ENCODE results near the gene MYB.
"Not testable (repeated sequence)": the region's sequence is repeated elsewhere in the genome, so short reads cannot be mapped to it uniquely, and the experiment has no call there.

Gene MYB

DNA sequence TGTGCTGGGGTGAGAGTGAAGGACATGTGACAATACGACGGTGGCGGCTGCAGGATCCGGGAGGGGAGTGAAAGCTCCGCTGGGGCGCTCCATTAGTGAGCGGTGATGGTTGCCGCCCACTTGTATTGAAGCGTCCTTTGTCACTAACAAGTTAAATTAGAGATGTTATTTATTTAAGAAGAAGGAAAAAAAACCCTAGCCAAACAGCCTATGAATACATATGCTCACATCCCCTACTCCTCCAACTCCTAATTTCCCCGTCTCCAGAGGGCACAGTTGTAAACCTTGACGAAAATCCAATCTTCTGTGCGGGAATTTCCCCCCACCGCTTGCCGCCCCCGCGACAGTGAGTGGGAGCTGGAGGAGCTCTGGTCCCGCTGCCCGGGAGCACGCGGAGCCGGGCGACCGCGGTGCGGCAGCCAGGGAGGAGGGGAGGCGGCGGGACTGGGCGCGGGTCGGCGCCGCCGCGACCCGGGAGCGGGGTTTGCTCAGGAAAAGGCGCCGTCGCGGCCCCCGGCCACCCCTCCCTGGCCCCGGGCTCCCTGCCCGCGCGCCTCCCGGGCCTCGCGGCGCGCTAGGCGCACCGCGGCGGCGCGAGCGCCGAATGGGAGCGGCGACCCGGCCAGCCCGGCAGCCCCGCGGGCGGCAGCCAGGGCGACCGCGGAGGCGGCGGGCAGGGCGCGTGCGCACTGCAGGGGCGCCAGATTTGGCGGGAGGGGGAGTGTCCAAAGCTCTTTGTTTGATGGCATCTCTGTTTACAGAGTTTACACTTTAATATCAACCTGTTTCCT lies at the start of gene MYB:
TSS of gene MYB (plus strand) at position 767 of the 791 bp plus-strand sequence. CDS start 206 bp downstream, outside the sequence.
- peak in 1 of 2 donors; percentile 61 for DNase-seq (ENCODE audit: low read depth in 2 of 2)

DNA sequence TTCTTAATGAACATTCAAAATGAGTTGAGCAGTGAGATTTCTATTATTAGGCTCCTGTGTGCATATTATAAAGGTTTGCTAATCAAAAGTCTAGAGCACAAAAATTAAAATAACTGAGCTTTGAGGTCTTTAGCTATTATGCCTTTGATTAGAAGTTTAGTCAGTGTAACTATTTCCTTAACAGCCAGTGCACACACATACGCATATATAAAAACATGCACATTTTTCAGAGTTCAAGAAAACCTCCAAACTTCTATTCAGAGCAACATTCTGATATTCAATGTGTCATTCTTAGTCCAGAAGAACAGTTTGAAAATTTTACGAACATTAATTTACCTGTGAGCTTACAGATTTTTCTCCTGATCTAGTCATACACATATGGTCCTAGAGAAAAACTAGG lies 48.3 kb upstream of the MYB start:
- no peak for DNase-seq (ENCODE audit: low read depth in 2 of 2)

GRCh38 chr6:135135835-135136234 lies 45.3 kb upstream of the MYB start:
- DNase-seq (ENCODE audit: low read depth in 2 of 2) = no peak

- no peak for DNase-seq (ENCODE audit: low read depth in 2 of 2)
Observed at GRCh38 chr6:135137826-135138225, 43.3 kb upstream of the MYB start.

DNA sequence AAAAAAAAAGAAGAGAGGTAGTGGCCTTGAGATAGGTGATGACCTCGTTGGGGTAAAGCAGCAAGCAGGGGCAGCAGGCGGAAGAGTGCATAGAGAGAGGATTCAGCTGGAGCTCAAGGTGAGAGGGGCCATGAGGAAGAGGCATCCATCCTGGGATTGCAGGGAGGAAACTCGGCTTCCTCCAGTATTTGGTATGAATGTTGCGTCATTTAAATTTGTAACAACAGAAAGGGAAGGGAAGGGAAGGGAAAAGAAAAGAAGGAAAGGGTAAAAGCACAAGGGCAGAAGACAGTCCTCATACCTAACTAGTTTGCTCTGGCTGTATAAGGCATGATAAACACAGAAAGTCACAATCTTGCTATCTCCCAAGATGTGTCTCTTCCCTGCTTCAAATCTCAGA lies 39.9 kb upstream of the MYB start:
- no peak for DNase-seq (ENCODE audit: low read depth in 2 of 2)

- no peak for DNase-seq (ENCODE audit: low read depth in 2 of 2)
Observed at GRCh38 chr6:135141728-135142127, 39.4 kb upstream of the MYB start.

DNA sequence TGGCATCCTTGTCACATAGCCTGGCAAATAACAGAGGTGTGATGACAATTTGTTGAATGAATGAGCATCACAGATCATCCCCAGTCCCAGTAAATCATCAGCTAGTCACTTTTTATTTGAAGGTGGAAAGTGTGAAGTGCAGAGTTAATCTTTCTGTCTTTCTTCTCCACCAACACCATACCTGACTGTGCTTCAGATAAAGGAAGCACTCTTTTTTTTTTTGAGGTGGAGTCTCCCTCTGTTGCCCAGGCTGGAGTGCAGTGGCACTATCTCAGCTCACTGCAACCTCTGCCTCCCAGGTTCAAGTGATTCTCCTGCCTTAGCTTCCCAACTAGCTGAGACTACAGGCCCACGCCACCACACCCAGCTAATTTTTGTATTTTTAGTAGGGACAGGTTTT lies 38.9 kb upstream of the MYB start:
- DNase-seq (ENCODE audit: low read depth in 2 of 2) = not testable (repeated sequence)

DNA sequence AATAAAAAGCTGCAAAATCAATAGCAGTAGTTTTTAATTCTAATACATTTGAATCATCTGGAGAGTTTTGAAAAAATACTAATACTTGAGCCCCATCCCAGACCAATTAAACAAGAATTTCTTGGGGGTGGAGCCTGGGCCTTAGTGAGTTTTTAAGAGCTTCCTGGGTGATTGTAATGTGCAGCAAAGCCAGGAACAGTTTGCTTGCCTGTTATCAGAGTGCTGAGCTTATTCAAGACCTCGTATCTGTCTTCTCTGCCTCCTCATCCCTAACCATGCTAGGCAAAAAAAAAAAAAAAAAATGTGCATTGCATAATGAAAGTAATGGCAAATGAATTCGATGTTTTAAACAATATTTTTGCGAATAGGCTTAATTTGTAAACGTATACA lies 36.4 kb upstream of the MYB start:
- DNase-seq (ENCODE audit: low read depth in 2 of 2) = no peak

- no peak for DNase-seq (ENCODE audit: low read depth in 2 of 2)
Observed at GRCh38 chr6:135145063-135145800, 35.9 kb upstream of the MYB start.

- DNase-seq (ENCODE audit: low read depth in 2 of 2) = no peak
Observed at GRCh38 chr6:135146162-135146934, 34.8 kb upstream of the MYB start.

DNA sequence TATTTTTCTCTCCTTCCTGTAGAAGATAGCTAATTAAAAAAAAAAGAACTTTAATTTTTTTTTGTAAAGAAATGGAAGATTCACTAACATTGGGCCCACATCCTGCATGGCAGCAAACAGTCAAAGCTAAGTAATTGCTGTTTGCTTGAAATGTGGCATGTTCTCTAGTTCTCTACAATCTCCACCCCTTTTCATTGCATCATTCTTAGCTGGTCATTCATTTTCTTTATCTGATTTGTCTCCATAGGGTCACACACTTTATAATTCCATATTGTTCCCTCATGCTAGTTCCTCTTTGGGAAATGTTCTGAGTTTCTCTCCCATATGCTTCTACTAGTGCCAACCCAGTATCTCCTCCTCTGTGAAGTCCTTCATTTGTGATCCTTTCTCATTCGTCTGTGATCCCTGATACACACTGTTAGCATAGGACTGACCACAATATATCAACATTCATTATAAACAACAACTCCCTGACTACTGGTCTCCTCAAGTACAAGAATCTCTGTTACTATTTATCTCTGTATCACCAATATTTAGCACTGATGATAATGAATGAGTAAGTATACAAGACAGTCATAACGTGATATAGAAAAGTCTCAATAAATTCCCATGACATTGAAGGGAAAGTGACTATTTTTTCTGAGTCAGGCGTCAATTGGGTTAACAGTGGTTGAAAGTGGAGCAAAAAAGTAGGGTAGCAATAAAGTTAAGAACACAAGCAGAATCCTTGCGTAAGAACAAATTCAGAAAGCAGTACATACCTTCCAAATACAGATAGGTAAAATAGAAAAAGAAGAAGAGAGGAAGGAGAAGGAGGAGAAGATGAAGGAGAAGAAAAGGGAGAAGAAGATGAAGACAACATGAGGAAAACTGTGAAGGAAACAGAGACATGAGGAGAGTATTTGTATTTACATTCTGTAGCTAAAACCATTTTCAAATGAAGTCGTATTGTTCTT lies 33.2 kb upstream of the MYB start:
- DNase-seq (ENCODE audit: low read depth in 2 of 2) = no peak

DNA sequence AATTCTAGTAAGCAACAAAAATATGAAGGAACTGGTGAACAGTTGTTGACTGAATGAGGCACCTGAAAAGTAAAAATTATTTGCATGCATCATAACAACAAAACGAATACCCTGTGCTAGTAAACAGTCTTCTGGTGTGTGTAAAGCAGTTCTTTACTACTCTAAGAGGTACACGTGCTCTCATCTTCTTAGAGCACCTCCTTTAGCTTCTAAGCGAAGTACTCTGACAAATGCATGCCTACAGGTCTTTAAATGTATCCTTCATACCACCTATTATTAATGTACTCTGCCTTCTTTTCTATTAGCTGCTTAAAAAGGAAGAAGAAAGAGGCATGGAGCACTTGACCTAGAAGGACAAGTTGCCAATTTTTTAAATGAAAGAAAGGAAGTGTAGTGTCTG lies 32.2 kb upstream of the MYB start:
- no peak for DNase-seq (ENCODE audit: low read depth in 2 of 2)

GRCh38 chr6:135149376-135149775 lies 31.7 kb upstream of the MYB start:
- DNase-seq (ENCODE audit: low read depth in 2 of 2) = no peak

GRCh38 chr6:135150481-135150880 lies 30.6 kb upstream of the MYB start:
- not testable (repeated sequence) for DNase-seq (ENCODE audit: low read depth in 2 of 2)

- not testable (repeated sequence) for DNase-seq (ENCODE audit: low read depth in 2 of 2)
Observed at GRCh38 chr6:135154125-135154524, 27.0 kb upstream of the MYB start.

DNA sequence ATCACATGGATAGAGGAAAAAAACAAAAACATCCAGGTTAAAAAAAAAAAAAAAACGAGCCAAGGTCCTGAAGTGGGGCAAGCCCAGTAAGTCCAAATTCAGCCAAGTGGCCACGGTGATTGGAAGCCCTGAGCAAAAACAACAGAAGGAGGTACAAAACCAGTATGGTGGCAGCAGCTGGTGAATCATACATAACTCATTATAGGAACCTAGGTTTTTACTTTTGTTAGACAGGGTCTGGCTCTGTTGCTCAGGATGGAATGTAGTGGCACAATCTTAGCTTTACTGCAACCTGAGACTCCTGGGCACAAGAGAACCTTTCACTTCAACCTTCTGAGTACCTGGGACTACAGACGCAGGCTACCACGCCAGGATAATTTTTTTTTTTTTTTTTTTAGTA lies 22.7 kb upstream of the MYB start:
- no peak for DNase-seq (ENCODE audit: low read depth in 2 of 2)

DNA sequence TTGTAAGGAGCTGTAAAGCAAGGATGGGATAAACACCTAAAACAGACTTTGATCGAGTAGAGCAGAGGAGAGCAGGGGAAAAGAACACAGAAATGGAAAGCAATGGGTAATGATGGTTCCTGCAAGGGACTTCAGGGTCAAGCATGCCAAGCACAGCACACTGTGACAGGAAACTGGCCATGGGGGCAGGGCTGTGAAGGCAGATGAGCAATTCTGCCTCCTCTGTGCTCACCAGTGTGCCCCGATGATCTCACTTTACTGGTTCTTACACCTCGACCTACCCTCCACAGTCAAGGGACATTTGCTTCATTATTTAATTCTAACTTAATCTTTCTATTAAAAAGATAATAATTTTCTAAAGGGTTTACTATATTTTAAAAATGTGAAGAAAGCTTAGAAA lies 21.6 kb upstream of the MYB start:
- no peak for DNase-seq (ENCODE audit: low read depth in 2 of 2)

- no peak for DNase-seq (ENCODE audit: low read depth in 2 of 2)
Observed at GRCh38 chr6:135161411-135162395, 19.4 kb upstream of the MYB start.

- no peak for DNase-seq (ENCODE audit: low read depth in 2 of 2)
Observed at GRCh38 chr6:135162678-135163439, 18.2 kb upstream of the MYB start.

DNA sequence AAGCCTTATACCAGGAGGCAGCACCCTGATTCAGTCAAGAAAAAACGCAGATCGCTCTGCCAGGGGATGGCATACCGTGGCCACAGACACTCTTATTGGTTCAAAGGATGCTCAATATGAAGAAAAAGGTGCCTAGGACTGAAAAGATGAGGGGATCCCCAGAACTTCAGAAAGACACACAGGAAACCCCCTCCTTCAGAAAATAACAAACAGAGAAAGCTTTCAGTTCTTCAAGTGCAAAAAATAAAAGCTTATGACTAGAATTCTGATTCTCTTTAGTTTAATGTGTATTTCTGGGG lies 17.7 kb upstream of the MYB start:
- DNase-seq (ENCODE audit: low read depth in 2 of 2) = no peak
